ENCODE measurements around the gene CABCOCO1. TPM values are rescaled to one million over a fixed set of nuclear protein-coding genes. Genes with fewer than 3 reads are reported as not detected.

The CABCOCO1 gene
- polyA plus RNA-seq, 1 donor (not counting 4 experiments of a cell fraction or from before 2014, with no cell fraction given) = 0.17 TPM

GRCh38 chr10:61628875-61629513, 33.7 kb upstream of the CABCOCO1 start:
- FAIRE-seq (peak; percentile 95), DNase-seq (ENCODE audit: low read depth, low spot score) (peak; percentile 71)
- no peaks in the 10 kb centered on the region for H3K9me1 ChIP-seq (ENCODE audit: control insufficient read depth, extremely low read depth, insufficient read depth, low read length)
- H3K36me3 ChIP-seq (ENCODE audit: control insufficient read depth in 2 of 2, extremely low read depth in 1 of 2, insufficient read depth in 2 of 2, low read length in 2 of 2) = no peaks in the 10 kb centered on the region
- no peaks in the 10 kb centered on the region for H3K27me3 ChIP-seq (ENCODE audit: control insufficient read depth, extremely low read depth, insufficient read depth, low read length)
- H3K9me3 ChIP-seq (ENCODE audit: control insufficient read depth, low read depth, low read length) = no peaks in the 10 kb centered on the region
- peak overlapping the region; percentile 13 for H3K27ac ChIP-seq (ENCODE audit: control insufficient read depth, insufficient read depth, low read length)
- H4K20me1 ChIP-seq (ENCODE audit: control insufficient read depth, extremely low read depth, insufficient read depth, low read length) = no peaks in the 10 kb centered on the region
- peaks cover 19% of the 10 kb centered on the region for H3K4me1 ChIP-seq (ENCODE audit: control insufficient read depth, extremely low read depth, insufficient read depth, low read length)
- H3K9ac ChIP-seq (ENCODE audit: control insufficient read depth, extremely low read depth, insufficient read depth, low read length) = peak overlapping the region; percentile 11
- TF ChIP-seq, protein P1, sequence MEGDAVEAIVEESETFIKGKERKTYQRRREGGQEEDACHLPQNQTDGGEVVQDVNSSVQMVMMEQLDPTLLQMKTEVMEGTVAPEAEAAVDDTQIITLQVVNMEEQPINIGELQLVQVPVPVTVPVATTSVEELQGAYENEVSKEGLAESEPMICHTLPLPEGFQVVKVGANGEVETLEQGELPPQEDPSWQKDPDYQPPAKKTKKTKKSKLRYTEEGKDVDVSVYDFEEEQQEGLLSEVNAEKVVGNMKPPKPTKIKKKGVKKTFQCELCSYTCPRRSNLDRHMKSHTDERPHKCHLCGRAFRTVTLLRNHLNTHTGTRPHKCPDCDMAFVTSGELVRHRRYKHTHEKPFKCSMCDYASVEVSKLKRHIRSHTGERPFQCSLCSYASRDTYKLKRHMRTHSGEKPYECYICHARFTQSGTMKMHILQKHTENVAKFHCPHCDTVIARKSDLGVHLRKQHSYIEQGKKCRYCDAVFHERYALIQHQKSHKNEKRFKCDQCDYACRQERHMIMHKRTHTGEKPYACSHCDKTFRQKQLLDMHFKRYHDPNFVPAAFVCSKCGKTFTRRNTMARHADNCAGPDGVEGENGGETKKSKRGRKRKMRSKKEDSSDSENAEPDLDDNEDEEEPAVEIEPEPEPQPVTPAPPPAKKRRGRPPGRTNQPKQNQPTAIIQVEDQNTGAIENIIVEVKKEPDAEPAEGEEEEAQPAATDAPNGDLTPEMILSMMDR (optimal IDR thresholded peaks at IDR 0.05 in 1 of 3, IDR thresholded peaks at IDR 0.05 in 1 of 3, conservative IDR thresholded peaks at IDR 0.05 in 1 of 3; ENCODE audit: extremely low read depth in 1 of 3, insufficient read depth in 2 of 3, low read length in 3 of 3) = no peak
- TF ChIP-seq EZH2 (IDR thresholded peaks at IDR 0.05; ENCODE audit: low read length) = no peak
- H3K4me2 ChIP-seq (ENCODE audit: control insufficient read depth, extremely low read depth, insufficient read depth, low read depth, low read length) = peak overlapping the region; percentile 30
- peak overlapping the region in 1 of 3 experiments; percentile 29 for H3K4me3 ChIP-seq (ENCODE audit: control insufficient read depth in 2 of 3, extremely low read depth in 1 of 3, insufficient read depth in 2 of 3, low read depth in 1 of 3, low read length in 3 of 3)
- no peak overlapping the region for H2AFZ ChIP-seq (ENCODE audit: control insufficient read depth, low read length)
- no peaks in the 10 kb centered on the region for H3K79me2 ChIP-seq (ENCODE audit: control insufficient read depth, insufficient read depth, low read length)
- dilution Hi-C loops (cut with MboI; ENCODE audit: extremely low pct_ligation_motif_present, low sequenced_read_pairs) = no loop called here

- no peak overlapping the region for H2AFZ ChIP-seq (ENCODE audit: control insufficient read depth, low read length)
- peak overlapping the region; percentile 7 for H3K27ac ChIP-seq (ENCODE audit: control insufficient read depth, insufficient read depth, low read length)
- H3K36me3 ChIP-seq (ENCODE audit: control insufficient read depth in 2 of 2, extremely low read depth in 1 of 2, insufficient read depth in 2 of 2, low read length in 2 of 2) = no peaks in the 10 kb centered on the region
- no peaks in the 10 kb centered on the region for H3K27me3 ChIP-seq (ENCODE audit: control insufficient read depth, extremely low read depth, insufficient read depth, low read length)
- no peaks in the 10 kb centered on the region for H4K20me1 ChIP-seq (ENCODE audit: control insufficient read depth, extremely low read depth, insufficient read depth, low read length)
- no peak for DNase-seq (ENCODE audit: low read depth, low spot score)
- TF ChIP-seq, protein P1 (optimal IDR thresholded peaks at IDR 0.05 in 1 of 3, IDR thresholded peaks at IDR 0.05 in 1 of 3, conservative IDR thresholded peaks at IDR 0.05 in 1 of 3; ENCODE audit: extremely low read depth in 1 of 3, insufficient read depth in 2 of 3, low read length in 3 of 3) = no peak
- TF ChIP-seq EZH2 (IDR thresholded peaks at IDR 0.05; ENCODE audit: low read length) = no peak
- FAIRE-seq = no peak
- H3K4me3 ChIP-seq (ENCODE audit: control insufficient read depth in 2 of 3, extremely low read depth in 1 of 3, insufficient read depth in 2 of 3, low read depth in 1 of 3, low read length in 3 of 3) = no peak overlapping the region
- dilution Hi-C loops (cut with MboI; ENCODE audit: extremely low pct_ligation_motif_present, low sequenced_read_pairs) = no loop called here
- H3K9me1 ChIP-seq (ENCODE audit: control insufficient read depth, extremely low read depth, insufficient read depth, low read length) = no peaks in the 10 kb centered on the region
- H3K4me2 ChIP-seq (ENCODE audit: control insufficient read depth, extremely low read depth, insufficient read depth, low read depth, low read length) = peak overlapping the region; percentile 30
- no peak overlapping the region for H3K9ac ChIP-seq (ENCODE audit: control insufficient read depth, extremely low read depth, insufficient read depth, low read length)
- H3K9me3 ChIP-seq (ENCODE audit: control insufficient read depth, low read depth, low read length) = no peaks in the 10 kb centered on the region
- H3K4me1 ChIP-seq (ENCODE audit: control insufficient read depth, extremely low read depth, insufficient read depth, low read length) = peaks cover 19% of the 10 kb centered on the region
- H3K79me2 ChIP-seq (ENCODE audit: control insufficient read depth, insufficient read depth, low read length) = no peaks in the 10 kb centered on the region
Measured at GRCh38 chr10:61629576-61629975, 33.2 kb upstream of the CABCOCO1 start.
